ENCODE results near the gene SHC1.

The SHC1 gene

GRCh38 chr1:154925335-154926170 lies 45.0 kb downstream of the SHC1 start:
- no peak overlapping the region for H3K4me3 ChIP-seq (ENCODE audit: low read depth, low read length)
- no peak for TF ChIP-seq CTCF (IDR thresholded peaks at IDR 0.05; ENCODE audit: control insufficient read depth, extremely low read depth, insufficient read depth)
- no peak for DNase-seq (ENCODE audit: low read depth)

- H3K4me3 ChIP-seq (ENCODE audit: low read depth, low read length) = no peak overlapping the region
- TF ChIP-seq CTCF (IDR thresholded peaks at IDR 0.05; ENCODE audit: control insufficient read depth, extremely low read depth, insufficient read depth) = no peak
- no peak for DNase-seq (ENCODE audit: low read depth)
Measured at GRCh38 chr1:154923695-154924094, 46.9 kb downstream of the SHC1 start.

- no peak overlapping the region for H3K4me3 ChIP-seq (ENCODE audit: low read depth, low read length)
- TF ChIP-seq CTCF (IDR thresholded peaks at IDR 0.05; ENCODE audit: control insufficient read depth, extremely low read depth, insufficient read depth) = no peak
- DNase-seq (ENCODE audit: low read depth) = no peak
Measured at GRCh38 chr1:154913273-154913672, 57.3 kb downstream of the SHC1 start.

- H3K4me3 ChIP-seq (ENCODE audit: low read depth, low read length) = no peak overlapping the region
- no peak for DNase-seq (ENCODE audit: low read depth)
- no peak for TF ChIP-seq CTCF (IDR thresholded peaks at IDR 0.05; ENCODE audit: control insufficient read depth, extremely low read depth, insufficient read depth)
Measured at GRCh38 chr1:154912755-154913154, 57.8 kb downstream of the SHC1 start.

All from LNCaP clone FGC (cell line).